ENCODE data around the gene FAM174C. TPM values are rescaled to one million over a fixed set of nuclear protein-coding genes. Genes with fewer than 3 reads are reported as not detected.
A peak's percentile ranks its signal among the peaks of the same experiment; 100 is the strongest.

The FAM174C gene
- total and polyA plus RNA-seq, 10 of the 15 experiments (the other 5 are each of a cell fraction or from before 2014, with no cell fraction given) = 0.89 to 94.6 (median 43.6) TPM

DNA sequence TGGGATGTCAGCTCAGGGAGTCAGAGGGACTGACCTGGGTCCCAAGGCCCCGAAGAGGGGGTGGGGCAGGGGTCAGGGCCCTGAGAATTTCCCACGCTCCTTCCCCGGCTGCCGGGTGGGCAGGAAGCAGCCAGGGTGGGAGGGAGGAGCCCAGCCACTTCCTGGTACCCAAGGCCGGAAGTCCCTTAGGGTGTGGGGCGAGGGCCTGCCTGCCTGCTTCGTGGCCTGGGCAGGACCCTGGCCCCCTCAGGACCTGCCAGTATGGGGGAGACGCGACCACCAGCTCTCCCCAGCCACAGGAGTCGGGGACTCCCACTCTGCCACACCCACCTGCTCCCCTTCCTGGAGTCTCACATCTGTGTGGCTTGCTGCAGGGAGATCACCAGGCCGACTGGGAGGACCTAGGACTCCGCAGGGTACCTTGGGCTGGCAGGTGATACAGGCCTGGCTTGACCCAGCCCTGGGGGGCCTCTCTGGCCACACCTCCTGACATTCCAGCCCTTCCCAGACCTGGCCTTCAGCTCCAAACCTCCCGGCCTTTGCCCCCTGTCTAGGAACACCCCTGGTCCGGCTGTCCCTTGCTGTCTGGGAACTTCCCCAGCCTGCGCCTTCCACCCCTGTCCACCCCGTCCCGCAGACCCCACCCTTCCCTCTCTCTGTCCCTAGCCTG is 16.0 kb upstream of the FAM174C start:
- ChIA-PET SMC1A (ENCODE audit: uncharacterized antibody, unreplicated experiment) (no interaction called here), CTCF (interaction anchor here (0.9 to 2.2 kb wide), 3 partner anchors 10 to 156 kb away, joined by 3 to 10 read pairs (median 3); partner anchors contain the start of gene CIRBP), POLR2A (interaction anchor here (1.6 to 2.4 kb wide), 3 partner anchors 10 to 15 kb away, joined by 4 to 12 read pairs (median 12); partner anchors contain the start of gene CIRBP), RAD21 (ENCODE audit: unreplicated experiment) (interaction anchor here (1.1 to 3.8 kb wide), 5 partner anchors 8 to 156 kb away, joined by 3 to 24 read pairs (median 6); partner anchors contain the start of gene CIRBP)
- DNase-seq (ENCODE audit: low read depth, low spot score) (peak; percentile 73), FAIRE-seq (peak; percentile 83), ATAC-seq (peak; percentile 59)
- Histone ChIP-seq H3K27ac (ENCODE audit: control insufficient read depth, insufficient read depth) (peak overlapping the region; percentile 96), H3K4me2 (ENCODE audit: control insufficient read depth, insufficient read depth) (peak overlapping the region; percentile 98), H3K36me3 (ENCODE audit: control insufficient read depth in 2 of 2, insufficient read depth in 2 of 2, low read length in 1 of 2) (peaks cover 10 to 24% of the 10 kb centered on the region in 2 experiments; a peak in 3 of 4 replicates), H3K79me2 (ENCODE audit: control insufficient read depth, insufficient read depth, low read length) (peaks cover 43% of the 10 kb centered on the region), H3K9me3 (replicated peaks; ENCODE audit: control insufficient read depth, insufficient read depth, low read length) (no peaks in the 10 kb centered on the region), H3K4me3 (peak overlapping the region; percentile 68), H2AFZ (ENCODE audit: control insufficient read depth, low read depth, low read length) (no peak overlapping the region), H3K9ac (ENCODE audit: control insufficient read depth, insufficient read depth, low read length) (peak overlapping the region; percentile 78), H3K27me3 (replicated peaks in 1 of 2; ENCODE audit: control insufficient read depth in 2 of 2, insufficient read depth in 2 of 2, low read length in 1 of 2) (no peaks in the 10 kb centered on the region), H4K20me1 (ENCODE audit: control insufficient read depth, insufficient read depth) (no peaks in the 10 kb centered on the region), H3K4me1 (ENCODE audit: control insufficient read depth, insufficient read depth, low read length) (peaks cover 40% of the 10 kb centered on the region)
- WGBS (ENCODE audit: insufficient coverage, insufficient replicate concordance, low lambda C conversion rate, missing lambda C conversion rate) = 3% methylated on average over 16 of the region's 17 CpGs
- BruUV-seq (replicated peaks) = TSS peak; percentile 68
- intact Hi-C loops (cut with micrococcal nuclease; ENCODE audit: unreplicated experiment) = no loop called here
- in situ Hi-C loops (cut with MboI) = no loop called here
- TF ChIP-seq MYB (IDR thresholded peaks at IDR 0.05; ENCODE audit: borderline replicate concordance, low read depth, low read length) (no peak), RELA (IDR thresholded peaks at IDR 0.05; ENCODE audit: borderline replicate concordance, partially characterized antibody) (peak; percentile 60), EED (IDR thresholded peaks at IDR 0.05; ENCODE audit: low read depth) (peak; percentile 65), ZNF217 (IDR thresholded peaks at IDR 0.05) (no peak), EP300 (IDR thresholded peaks at IDR 0.05; ENCODE audit: borderline replicate concordance in 1 of 2, control insufficient read depth in 1 of 2, low read depth in 2 of 2, low read length in 2 of 2) (peak in 1 of 2 experiments; percentile 48; a peak in 2 of 4 replicates), SUPT20H (IDR thresholded peaks at IDR 0.05; ENCODE audit: borderline replicate concordance, control insufficient read depth, low read depth, low read length) (no peak), NFYB (IDR thresholded peaks at IDR 0.05; ENCODE audit: insufficient read depth, low read depth, low read length) (no peak), RBBP5 (conservative IDR thresholded peaks at IDR 0.05) (no peak), ZNF274 (IDR thresholded peaks at IDR 0.05; ENCODE audit: insufficient read depth, insufficient read length) (no peak), BCL3 (IDR thresholded peaks at IDR 0.05; ENCODE audit: borderline replicate concordance, insufficient read depth, low read depth, low read length, poor library complexity, severe bottlenecking) (peak; percentile 95), ZNF24 (IDR thresholded peaks at IDR 0.05) (no peak), NFIC (IDR thresholded peaks at IDR 0.05; ENCODE audit: low read depth, low read length) (no peak), TAF1 (IDR thresholded peaks at IDR 0.05; ENCODE audit: borderline replicate concordance, low read depth, low read length) (no peak), RAD51 (IDR thresholded peaks at IDR 0.05) (no peak), BCL11A (IDR thresholded peaks at IDR 0.05; ENCODE audit: low read depth, low read length) (no peak), TCF12 (IDR thresholded peaks at IDR 0.05; ENCODE audit: low read depth, low read length) (peak; percentile 90), SRF (IDR thresholded peaks at IDR 0.05; ENCODE audit: low read depth in 2 of 2, low read length in 2 of 2) (no peak)
- TF ChIP-seq, protein P1, sequence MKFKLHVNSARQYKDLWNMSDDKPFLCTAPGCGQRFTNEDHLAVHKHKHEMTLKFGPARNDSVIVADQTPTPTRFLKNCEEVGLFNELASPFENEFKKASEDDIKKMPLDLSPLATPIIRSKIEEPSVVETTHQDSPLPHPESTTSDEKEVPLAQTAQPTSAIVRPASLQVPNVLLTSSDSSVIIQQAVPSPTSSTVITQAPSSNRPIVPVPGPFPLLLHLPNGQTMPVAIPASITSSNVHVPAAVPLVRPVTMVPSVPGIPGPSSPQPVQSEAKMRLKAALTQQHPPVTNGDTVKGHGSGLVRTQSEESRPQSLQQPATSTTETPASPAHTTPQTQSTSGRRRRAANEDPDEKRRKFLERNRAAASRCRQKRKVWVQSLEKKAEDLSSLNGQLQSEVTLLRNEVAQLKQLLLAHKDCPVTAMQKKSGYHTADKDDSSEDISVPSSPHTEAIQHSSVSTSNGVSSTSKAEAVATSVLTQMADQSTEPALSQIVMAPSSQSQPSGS (IDR thresholded peaks at IDR 0.05; ENCODE audit: low read length) = no peak

Measured in GM12878 (cell line).